Right lobe of liver (tissue), 6 donors: ENCODE data around the gene SEZ6. TPM values are rescaled to one million over a fixed set of nuclear protein-coding genes. Genes with fewer than 3 reads are reported as not detected.

Experiments
- ATAC-seq, 4 donors: fragments of 200-7000 bp; cut with Tn5 transposase; one replicate each; pipeline ENCODE4 v1.9.1; 2020; ENCODE audit warnings: mild to moderate bottlenecking in 4 of 4, moderate library complexity in 4 of 4
- DNase-seq, 3 donors: peaks; one replicate each; pipeline ENCODE4 v3.0.0-alpha.2; 2020
- H3K27ac ChIP-seq, 3 donors: fragments of 200-600 bp; one replicate each; pipeline ENCODE4 v1.8.0; 2022
- H3K27me3 ChIP-seq, 2 donors: fragments of 200-600 bp; one replicate each; pipeline ENCODE4 v1.8.0; 2022
- H3K36me3 ChIP-seq, 4 donors: fragments of 200-600 bp; sonication (generic) in 1 of 4; one replicate each; pipeline versions ENCODE4 v1.5.1 to v1.8.0; 2017 to 2022; ENCODE audit warnings: control low read depth in 1 of 4
- H3K4me1 ChIP-seq, 4 donors: fragments of 200-600 bp; sonication (generic) in 1 of 4; one replicate each; pipeline versions ENCODE4 v1.5.1 to v1.8.0; 2017 to 2022; ENCODE audit warnings: control low read depth in 1 of 4
- H3K4me3 ChIP-seq, 3 donors: fragments of 200-600 bp; one replicate each; pipeline ENCODE4 v1.8.0; 2022
- H3K9me3 ChIP-seq, 4 donors: fragments of 200-600 bp; sonication (generic) in 1 of 4; one replicate each; pipeline versions ENCODE4 v1.5.1 to v1.8.0; 2017 to 2022; ENCODE audit warnings: control low read depth in 1 of 4
- CTCF ChIP-seq, 4 donors: fragments of 200-600 bp in 3 of 4; fragments of 450-650 bp in 1 of 4; IDR thresholded peaks; one replicate each; pipeline versions ENCODE4 v1.5.1 to v1.8.0; 2016 to 2022; ENCODE audit warnings: antibody characterized with exemption in 4 of 4, mild to moderate bottlenecking in 2 of 4
- POLR2A ChIP-seq: fragments of 450-650 bp; IDR thresholded peaks from one replicate; pipeline ENCODE4 v1.6.1; 2017; ENCODE audit warnings: antibody characterized with exemption, mild to moderate bottlenecking
- WGBS: methylation state at CpG from one replicate; pipeline ENCODE4 v1.1.6; 2018; ENCODE audit warnings: low coverage, low lambda C conversion rate; ENCODE audit not compliant: insufficient coverage; ENCODE audit errors: missing lambda C conversion rate; 5-methylcytosine and 5-hydroxymethylcytosine counted together
- intact Hi-C, 2 donors: fragments of 100-400 bp; cut with DNase I; formaldehyde crosslinking; loops; one replicate each; pipeline versions ENCODE4 v1.11.2 to v1.14.1; 2022
- total RNA-seq, 6 experiments: library from RNA; depleted of rRNA in 2 of 6; stranded (reverse); fragments of >200 nt in 2 of 6; fragmentation: NEBNext Ultra II Directional in 3 of 6; extraction: Animal tissue kit (Norgen Biotek cat#: 25700) in 3 of 6; gene quantifications; one replicate each; pipeline versions ENCODE4 v1.1.0 to v1.2.4, GENCODE V29; 2016 to 2023
- donor health status: DM: no; HTN: yes; CAD: no.
- donor health status: DM: no; HTN: no; CAD: no.
- donor health status: DM: no; HTN: no; CAD: no.
- donor health status: DM: no; HTN: yes; CAD: no.
- donor health status: DM: no; HTN: yes; CAD: no.

The SEZ6 gene
- total RNA-seq, 6 experiments from 2014 or later = not detected

DNA sequence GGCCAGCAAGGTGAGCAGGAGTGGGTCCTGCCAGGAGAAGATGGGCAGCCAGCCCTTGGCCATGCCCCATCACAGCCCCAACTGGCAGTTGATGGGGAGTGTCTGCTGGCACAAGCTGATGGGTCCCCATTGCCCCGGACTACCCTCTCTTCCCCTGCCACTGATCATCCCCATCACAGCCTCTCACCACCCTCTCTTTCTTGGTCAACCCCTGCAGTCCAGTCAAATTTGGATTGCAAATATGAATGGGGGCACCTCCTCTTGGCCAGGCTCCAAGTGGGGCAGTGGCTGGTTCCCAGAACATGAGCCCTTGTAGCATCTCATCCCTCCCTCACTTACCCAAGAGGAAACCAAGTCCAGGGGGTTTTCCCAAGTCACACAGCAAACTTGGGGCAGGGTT, 17.4 kb downstream of the SEZ6 start:
- ATAC-seq (no peak), DNase-seq (no peak)
- intact Hi-C loops = no loop called here
- no peak overlapping the region for H3K27ac ChIP-seq
- H3K4me1 ChIP-seq = peaks cover 0 to 26% (median 12%) of the 10 kb centered on the region in 4 donors
- no peak overlapping the region for H3K4me3 ChIP-seq
- H3K36me3 ChIP-seq = no peaks in the 10 kb centered on the region
- no peaks in the 10 kb centered on the region for H3K9me3 ChIP-seq
- H3K27me3 ChIP-seq = no peaks in the 10 kb centered on the region
- WGBS = 100% methylated on average over 1 of the region's 1 CpG
- TF ChIP-seq POLR2A (no peak), CTCF (IDR thresholded peaks at IDR 0.05) (no peak)

DNA sequence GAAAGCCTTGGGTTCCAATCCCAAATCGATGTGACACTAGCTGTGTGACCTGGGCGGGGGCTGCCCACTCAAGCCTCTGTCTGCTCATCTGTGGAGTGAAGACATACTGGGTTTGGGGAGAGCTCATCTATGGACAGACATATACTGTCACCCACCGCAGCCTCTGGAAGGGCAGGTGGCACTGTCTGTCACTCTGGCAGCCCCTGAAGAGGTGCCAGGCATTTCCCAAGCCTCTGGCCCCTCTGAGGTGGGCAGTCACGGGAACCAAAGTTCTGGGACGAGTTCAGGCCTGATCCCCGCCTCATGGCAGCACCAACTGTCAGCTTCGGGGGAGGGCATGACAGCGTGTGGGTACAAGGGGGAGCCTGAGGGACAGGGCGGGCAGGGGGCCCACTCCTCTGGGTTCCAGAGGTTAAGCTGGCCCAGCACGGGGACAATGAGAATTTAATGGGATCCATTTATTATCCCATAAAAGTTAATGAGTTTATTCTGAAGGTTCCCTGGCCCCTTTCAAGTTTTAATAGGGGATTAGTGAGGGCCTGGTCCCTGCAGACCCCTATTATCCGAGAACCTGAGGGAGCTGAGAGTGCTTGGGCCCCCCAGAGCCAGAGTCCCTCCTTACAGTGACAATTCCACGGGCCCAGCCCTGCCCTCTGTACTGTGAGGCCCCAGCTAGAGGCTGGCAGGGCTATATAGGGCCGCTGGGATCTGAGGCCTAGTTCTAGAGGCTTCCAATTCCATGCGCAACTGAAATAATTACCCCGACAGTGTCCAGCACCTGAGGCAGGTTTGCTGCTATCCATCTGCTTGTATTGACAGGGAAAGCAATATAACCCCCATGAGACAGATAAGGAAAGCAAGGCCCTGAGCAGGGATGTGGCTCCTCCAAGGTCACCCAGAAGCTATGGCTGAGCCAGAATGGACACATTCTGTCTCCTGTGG, 18.8 kb downstream of the SEZ6 start:
- Histone ChIP-seq H3K4me1 (peaks cover 0 to 11% (median 4%) of the 10 kb centered on the region in 4 donors), H3K4me3 (no peak overlapping the region), H3K36me3 (no peaks in the 10 kb centered on the region), H3K27ac (no peak overlapping the region), H3K9me3 (no peaks in the 10 kb centered on the region), H3K27me3 (no peaks in the 10 kb centered on the region)
- intact Hi-C loops = no loop called here
- TF ChIP-seq CTCF (IDR thresholded peaks at IDR 0.05) (no peak), POLR2A (no peak)
- ATAC-seq (no peak), DNase-seq (no peak)
- WGBS = 82% methylated on average over 2 of the region's 15 CpGs

DNA sequence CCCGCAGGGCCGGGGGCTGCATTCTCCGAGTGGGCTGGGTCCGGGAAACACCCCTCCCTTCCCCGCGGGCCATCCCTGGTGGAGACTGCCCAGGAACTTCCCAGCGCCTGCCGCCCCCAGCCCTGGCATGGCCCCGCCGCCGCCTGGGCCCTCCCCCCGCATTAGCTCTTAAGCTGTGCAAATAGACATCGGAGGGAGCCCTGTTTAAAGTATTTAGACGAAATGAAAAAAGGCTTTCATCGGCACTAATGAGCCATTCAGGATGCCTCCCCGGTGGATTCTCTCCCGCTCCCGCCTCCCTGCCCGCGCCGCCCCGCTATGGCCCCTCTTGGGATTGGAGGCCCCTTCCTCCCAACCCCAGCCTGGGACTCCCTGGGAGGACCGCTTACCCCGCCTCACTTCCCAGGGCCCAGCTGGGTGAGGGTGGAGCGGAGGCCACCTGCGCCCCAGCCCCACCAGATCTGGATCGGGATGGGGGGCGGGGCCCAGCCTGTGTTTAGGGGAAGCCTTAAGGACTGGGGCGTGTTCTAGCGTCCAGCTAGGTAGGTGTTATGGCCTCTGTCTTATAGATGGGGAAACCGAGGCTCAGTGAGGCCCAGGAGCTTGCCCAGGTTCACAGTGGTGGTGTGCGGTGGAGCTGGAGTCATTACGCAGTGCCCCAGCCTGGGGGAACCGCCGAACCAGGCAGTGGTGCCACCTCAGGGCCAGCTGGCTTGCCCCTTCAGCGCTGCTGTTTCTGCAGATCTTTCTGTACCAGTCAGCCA, 19.7 kb downstream of the SEZ6 start:
- no peaks in the 10 kb centered on the region for H3K27me3 ChIP-seq
- ATAC-seq (no peak), DNase-seq (no peak)
- intact Hi-C loops = no loop called here
- 70% methylated on average over 12 of the region's 36 CpGs for WGBS
- no peak for TF ChIP-seq CTCF (IDR thresholded peaks at IDR 0.05)
- TF ChIP-seq POLR2A = no peak
- no peak overlapping the region for H3K4me3 ChIP-seq
- H3K36me3 ChIP-seq = no peaks in the 10 kb centered on the region
- peaks cover 0 to 4% (median 1%) of the 10 kb centered on the region in 4 donors for H3K4me1 ChIP-seq
- H3K9me3 ChIP-seq = no peaks in the 10 kb centered on the region
- no peak overlapping the region for H3K27ac ChIP-seq

- no peaks in the 10 kb centered on the region for H3K36me3 ChIP-seq
- TF ChIP-seq CTCF (IDR thresholded peaks at IDR 0.05) (no peak), POLR2A (no peak)
- H3K4me1 ChIP-seq = no peaks in the 10 kb centered on the region
- ATAC-seq (no peak), DNase-seq (no peak)
- no peaks in the 10 kb centered on the region for H3K27me3 ChIP-seq
- peak overlapping the region in 1 of 3 donors; percentile 60 for H3K27ac ChIP-seq
- intact Hi-C loops = no loop called here
- 43% methylated on average over 1 of the region's 7 CpGs for WGBS
- no peak overlapping the region for H3K4me3 ChIP-seq
- H3K9me3 ChIP-seq = no peaks in the 10 kb centered on the region
Observed at GRCh38 chr17:28983286-28984230, 22.3 kb downstream of the SEZ6 start.
